ENCODE measurements around the gene CFDP1.

GRCh38 chr16:75249441-75249840, 183.9 kb downstream of the CFDP1 start:
- TF ChIP-seq CTCF (IDR thresholded peaks at IDR 0.05; ENCODE audit: poor library complexity) (no peak), EZH2 (IDR thresholded peaks at IDR 0.05; ENCODE audit: borderline replicate concordance) (no peak)

Data from hepatocyte (in vitro differentiated cells).